ENCODE measurements around the gene CTAG1B.
"Not testable (repeated sequence)": the region's sequence is repeated elsewhere in the genome, so short reads cannot be mapped to it uniquely, and the experiment has no call there.

Gene CTAG1B

DNA sequence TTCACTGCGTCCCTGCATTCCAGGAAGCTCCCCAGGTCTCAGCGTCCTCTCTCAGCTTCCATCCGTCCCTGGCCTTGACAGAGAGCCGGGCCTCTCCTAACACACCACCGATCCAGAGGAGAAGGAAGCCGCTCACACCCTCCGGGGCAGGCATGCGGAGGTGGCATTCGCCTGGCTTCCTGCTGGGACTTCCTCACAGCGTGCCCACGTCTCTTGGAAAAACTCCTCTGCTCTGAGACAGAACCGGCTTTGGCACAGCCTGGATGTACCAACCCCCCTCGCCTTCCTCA is 31.1 kb upstream of the CTAG1B start:
- DNase-seq (ENCODE audit: low read depth), result no peak
- H3K4me3 ChIP-seq (ENCODE audit: control insufficient read depth, low read depth, low read length), result no peak overlapping the region
- TF ChIP-seq, protein P1, sequence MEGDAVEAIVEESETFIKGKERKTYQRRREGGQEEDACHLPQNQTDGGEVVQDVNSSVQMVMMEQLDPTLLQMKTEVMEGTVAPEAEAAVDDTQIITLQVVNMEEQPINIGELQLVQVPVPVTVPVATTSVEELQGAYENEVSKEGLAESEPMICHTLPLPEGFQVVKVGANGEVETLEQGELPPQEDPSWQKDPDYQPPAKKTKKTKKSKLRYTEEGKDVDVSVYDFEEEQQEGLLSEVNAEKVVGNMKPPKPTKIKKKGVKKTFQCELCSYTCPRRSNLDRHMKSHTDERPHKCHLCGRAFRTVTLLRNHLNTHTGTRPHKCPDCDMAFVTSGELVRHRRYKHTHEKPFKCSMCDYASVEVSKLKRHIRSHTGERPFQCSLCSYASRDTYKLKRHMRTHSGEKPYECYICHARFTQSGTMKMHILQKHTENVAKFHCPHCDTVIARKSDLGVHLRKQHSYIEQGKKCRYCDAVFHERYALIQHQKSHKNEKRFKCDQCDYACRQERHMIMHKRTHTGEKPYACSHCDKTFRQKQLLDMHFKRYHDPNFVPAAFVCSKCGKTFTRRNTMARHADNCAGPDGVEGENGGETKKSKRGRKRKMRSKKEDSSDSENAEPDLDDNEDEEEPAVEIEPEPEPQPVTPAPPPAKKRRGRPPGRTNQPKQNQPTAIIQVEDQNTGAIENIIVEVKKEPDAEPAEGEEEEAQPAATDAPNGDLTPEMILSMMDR (IDR thresholded peaks at IDR 0.05; ENCODE audit: control insufficient read depth, insufficient read depth, low read depth, low read length, missing control alignments), result no peak

DNA sequence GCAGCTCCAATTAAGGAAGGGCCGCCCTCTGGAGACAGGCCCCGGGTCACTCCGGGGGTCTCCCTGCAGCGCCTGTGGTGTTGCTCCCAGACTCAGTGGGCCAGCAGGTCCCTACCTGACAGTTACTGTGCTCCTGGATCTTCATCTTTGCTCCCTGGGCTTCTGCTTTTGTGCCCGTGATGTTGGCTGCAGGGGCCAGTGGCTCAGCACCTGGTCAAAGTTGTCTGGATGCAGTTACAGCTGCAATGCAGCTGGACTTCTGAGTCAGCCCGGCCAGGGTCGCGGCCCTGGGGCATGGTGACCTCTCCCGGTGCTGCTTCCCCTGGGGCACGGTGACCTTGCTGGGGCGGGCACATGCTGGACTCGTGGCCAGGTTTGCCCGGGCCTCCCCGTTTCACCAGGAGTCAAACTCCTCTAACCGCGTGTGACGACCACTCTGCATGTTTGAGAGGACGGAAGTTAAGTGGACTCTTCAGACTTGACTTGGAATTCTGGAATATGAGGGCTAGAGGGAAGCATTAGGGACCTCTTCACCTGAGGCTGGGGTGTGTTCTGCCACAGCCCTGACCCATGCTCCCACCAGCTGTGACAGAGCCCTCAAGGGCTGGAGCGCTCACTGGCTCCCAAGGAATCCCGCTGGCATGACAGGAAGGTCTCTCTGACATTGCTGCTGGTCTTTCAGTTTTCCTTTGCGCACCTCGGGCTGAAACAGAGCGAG is 30.6 kb upstream of the CTAG1B start:
- TF ChIP-seq, protein P1 (IDR thresholded peaks at IDR 0.05; ENCODE audit: control insufficient read depth, insufficient read depth, low read depth, low read length, missing control alignments), result no peak
- no peak overlapping the region for H3K4me3 ChIP-seq (ENCODE audit: control insufficient read depth, low read depth, low read length)
- no peak for DNase-seq (ENCODE audit: low read depth)

- TF ChIP-seq, protein P1 (IDR thresholded peaks at IDR 0.05; ENCODE audit: control insufficient read depth, insufficient read depth, low read depth, low read length, missing control alignments), result no peak
- H3K4me3 ChIP-seq (ENCODE audit: control insufficient read depth, low read depth, low read length), result no peak overlapping the region
- DNase-seq (ENCODE audit: low read depth), result no peak
Observed at GRCh38 chrX:154648931-154649330, 29.8 kb upstream of the CTAG1B start.

- DNase-seq (ENCODE audit: low read depth); H3K4me3 ChIP-seq (ENCODE audit: control insufficient read depth, low read depth, low read length): not testable (repeated sequence)
Observed at GRCh38 chrX:154645745-154646378, 26.8 kb upstream of the CTAG1B start.

DNA sequence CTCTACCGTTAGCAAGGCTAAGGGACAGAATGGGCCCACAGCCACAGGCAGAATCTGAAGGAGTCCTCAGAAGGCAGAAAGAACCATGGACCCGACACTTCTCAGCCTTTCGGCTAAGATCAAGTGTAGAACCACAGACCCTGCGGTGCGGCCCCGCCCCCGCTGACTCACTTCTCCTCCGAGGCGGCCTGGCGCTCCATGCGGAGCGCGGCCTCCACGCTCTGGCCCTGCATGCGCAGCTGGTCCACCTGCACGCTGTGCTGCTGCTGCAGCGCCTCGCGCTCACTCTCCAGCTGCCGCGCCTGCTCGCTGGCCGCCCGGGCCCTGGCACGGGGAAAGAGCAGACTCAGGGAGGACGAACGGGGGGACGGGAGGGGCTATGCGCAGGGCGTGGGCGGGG is 24.6 kb upstream of the CTAG1B start:
- DNase-seq (ENCODE audit: low read depth); H3K4me3 ChIP-seq (ENCODE audit: control insufficient read depth, low read depth, low read length): not testable (repeated sequence)

GRCh38 chrX:154641740-154642139 is 22.7 kb upstream of the CTAG1B start:
- not testable (repeated sequence) for H3K4me3 ChIP-seq (ENCODE audit: control insufficient read depth, low read depth, low read length)

DNA sequence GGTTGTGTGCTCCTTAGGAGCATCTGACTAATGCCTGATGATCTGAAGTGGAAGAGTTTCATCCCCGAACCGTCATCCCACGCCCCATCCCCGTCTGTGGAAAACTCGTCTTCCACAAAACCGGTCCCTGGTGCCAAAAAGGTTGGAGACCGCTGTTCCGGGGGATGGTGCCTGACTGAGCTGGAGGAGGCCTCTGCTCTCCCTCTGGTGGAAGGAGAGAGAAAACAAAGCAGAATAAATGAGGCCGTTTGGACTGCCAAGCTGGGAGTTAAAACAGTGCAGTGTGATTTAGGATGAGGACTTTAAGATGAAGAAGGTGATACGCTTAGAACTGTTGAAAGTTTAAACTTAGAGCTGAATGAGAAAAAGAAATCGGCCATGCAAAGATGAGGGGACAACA is 14.6 kb upstream of the CTAG1B start:
- H3K4me3 ChIP-seq (ENCODE audit: control insufficient read depth, low read depth, low read length); DNase-seq (ENCODE audit: low read depth): not testable (repeated sequence)

More at GRCh38 chrX:154641740-154642139, 22.7 kb upstream of the CTAG1B start:
- DNase-seq (ENCODE audit: low read depth), result not testable (repeated sequence)

DNA sequence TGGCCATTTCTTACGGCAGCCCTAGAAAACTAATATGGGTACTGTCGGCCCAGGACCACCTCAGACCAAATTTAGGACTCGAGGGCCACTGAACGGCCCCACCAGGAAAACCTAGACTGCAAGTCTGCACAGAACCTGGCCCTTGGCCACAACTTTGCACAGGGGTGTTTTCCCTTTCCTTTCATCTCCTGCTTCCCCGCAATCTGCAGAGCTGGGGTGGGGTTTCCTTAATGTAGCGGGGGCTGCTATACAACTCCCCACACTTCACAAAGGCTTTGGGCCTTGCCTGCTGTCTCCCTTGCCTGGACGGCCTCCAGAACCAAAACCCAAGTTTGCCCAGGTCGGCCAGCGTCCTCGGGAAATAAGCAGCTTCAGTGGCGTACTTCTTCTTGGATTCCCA is 11.9 kb upstream of the CTAG1B start:
- H3K4me3 ChIP-seq (ENCODE audit: control insufficient read depth, low read depth, low read length); DNase-seq (ENCODE audit: low read depth): not testable (repeated sequence)

- not testable (repeated sequence) for DNase-seq (ENCODE audit: low read depth); H3K4me3 ChIP-seq (ENCODE audit: control insufficient read depth, low read depth, low read length)
Observed at GRCh38 chrX:154628960-154629359, 9.9 kb upstream of the CTAG1B start.

- not testable (repeated sequence) for H3K4me3 ChIP-seq (ENCODE audit: control insufficient read depth, low read depth, low read length); DNase-seq (ENCODE audit: low read depth)
Observed at GRCh38 chrX:154620767-154621414, 1.8 kb upstream of the CTAG1B start.

DNA sequence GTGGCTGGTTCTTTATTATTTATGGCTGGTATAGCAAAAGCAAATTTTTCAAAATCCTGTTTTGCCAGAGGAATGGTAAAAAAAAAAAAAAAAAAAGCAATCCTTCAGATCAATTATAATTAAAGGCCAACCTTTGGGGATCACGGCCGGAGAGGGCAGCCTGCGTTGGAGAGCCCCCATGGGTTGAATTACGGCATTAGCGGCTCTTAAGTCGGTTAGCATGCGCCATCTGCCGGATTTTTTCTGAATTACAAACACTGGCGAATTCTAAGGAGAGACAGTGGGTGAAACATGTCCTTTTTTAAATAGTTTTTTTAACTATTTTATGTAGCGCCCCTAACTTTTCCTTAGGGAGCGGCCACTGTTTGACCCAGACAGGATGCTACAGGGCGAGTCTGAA is 5.5 kb downstream of the CTAG1B start:
- not testable (repeated sequence) for DNase-seq (ENCODE audit: low read depth); H3K4me3 ChIP-seq (ENCODE audit: control insufficient read depth, low read depth, low read length)

DNA sequence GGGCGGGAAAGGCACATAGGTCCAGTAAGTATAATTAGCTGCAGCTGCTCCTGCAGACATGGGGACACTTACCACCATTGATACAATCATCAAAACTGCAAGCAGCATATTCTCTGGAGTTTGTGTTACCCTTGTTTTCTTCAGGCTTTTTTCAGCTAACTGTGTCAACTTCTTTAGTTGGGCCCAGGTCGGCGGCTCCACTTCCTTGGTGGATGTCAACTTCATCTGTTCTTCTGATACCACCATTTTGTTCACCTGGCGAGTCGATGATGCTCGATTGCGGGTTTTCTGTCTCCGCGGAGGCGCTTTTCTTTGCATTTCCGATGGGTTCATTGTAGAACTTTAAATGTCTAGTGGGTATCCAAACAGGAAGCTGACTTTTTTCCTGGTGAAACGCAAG is 7.9 kb downstream of the CTAG1B start:
- not testable (repeated sequence) for DNase-seq (ENCODE audit: low read depth); H3K4me3 ChIP-seq (ENCODE audit: control insufficient read depth, low read depth, low read length)

- DNase-seq (ENCODE audit: low read depth); H3K4me3 ChIP-seq (ENCODE audit: control insufficient read depth, low read depth, low read length): not testable (repeated sequence)
Observed at GRCh38 chrX:154608823-154609222, 10.3 kb downstream of the CTAG1B start.

GRCh38 chrX:154607976-154608375 is 11.1 kb downstream of the CTAG1B start:
- DNase-seq (ENCODE audit: low read depth); H3K4me3 ChIP-seq (ENCODE audit: control insufficient read depth, low read depth, low read length): not testable (repeated sequence)
